NCI-H748 treated with DMSO at 0.1 percent for 48 hours (cell line): ENCODE data around the gene FAM98B.
"Not testable (repeated sequence)": the region's sequence is repeated elsewhere in the genome, so short reads cannot be mapped to it uniquely, and the experiment has no call there.

Experiments
- DNase-seq: peaks from one replicate; lab custom pipeline; 2025; lab: John Stamatoyannopoulos, UW

Gene FAM98B

DNA sequence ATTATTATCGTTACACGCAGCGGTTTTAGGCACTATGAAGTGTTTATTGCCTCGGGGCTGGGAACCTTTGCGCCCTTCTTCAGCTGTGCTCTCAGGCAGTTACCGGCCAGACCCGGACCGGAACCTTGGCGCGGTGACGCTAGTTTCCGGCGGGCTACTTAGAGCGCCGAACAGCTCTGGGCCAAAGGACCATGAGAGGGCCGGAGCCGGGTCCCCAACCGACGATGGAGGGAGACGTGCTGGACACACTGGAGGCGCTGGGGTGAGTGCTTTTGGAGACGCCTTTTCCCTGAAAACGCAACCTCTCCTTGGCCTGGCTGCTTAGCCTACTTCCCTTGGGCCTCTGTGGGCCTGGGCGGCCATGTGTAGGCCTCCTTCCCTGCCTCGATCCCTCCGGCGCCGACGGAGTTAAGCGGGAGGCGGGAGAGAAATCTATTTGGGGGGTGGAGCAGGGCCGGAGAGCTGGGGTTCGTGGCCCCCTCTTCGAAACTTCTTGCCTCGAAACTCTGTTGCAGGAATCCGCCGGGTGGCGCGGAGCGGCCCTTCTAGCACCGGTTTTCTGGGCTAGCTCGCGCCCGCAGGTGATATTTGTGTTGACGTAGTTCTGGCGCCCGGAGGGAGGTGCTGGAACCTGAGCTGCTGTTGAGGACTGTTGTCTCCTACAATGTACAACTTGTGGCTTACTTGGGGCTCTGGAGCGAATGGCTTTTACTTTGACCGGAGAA, at the start of gene FAM98B:
Gene FAM98B (plus strand): TSS at position 157 of the 725 bp plus-strand sequence. CDS start 35 bp downstream, at position 192.
- peak; percentile 52 for DNase-seq

DNA sequence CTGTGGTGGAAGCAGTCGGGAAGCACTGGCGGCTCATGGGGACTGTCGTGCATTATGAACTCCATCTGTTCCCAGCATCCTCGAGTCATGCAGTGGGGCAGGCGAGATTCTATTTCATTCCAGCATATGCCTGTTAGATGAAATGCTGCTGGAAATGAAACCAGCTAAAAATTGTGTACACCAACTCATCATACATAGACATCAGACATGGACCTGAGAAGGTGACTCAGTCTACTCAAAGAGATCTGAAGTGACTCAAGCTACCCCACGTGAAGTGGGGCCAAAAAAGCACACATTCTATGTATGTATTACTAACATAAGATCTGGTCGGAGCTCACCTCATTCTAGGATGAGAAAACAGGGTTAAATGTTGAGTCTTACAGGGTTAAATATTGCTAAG, 47.5 kb upstream of the FAM98B start:
- no peak for DNase-seq

DNA sequence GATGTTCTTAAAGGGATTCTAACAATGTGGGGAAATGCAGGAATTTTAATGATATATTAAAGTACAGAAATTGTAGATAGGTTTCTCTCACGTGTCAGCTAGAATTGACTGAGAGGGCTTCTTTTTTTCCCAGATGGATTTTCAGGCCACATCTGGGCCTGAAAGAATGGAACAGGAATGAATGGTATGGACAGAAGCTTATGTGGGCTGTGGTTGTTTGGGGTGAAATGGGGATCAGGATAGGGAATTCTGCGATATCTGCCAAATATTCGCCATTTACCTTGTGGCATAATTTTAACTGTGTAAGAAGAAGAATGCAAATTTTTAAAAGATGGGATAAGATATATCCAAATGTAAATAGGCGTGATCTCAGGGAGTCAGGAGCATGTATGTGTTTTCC, 45.4 kb upstream of the FAM98B start:
- DNase-seq, result no peak

DNA sequence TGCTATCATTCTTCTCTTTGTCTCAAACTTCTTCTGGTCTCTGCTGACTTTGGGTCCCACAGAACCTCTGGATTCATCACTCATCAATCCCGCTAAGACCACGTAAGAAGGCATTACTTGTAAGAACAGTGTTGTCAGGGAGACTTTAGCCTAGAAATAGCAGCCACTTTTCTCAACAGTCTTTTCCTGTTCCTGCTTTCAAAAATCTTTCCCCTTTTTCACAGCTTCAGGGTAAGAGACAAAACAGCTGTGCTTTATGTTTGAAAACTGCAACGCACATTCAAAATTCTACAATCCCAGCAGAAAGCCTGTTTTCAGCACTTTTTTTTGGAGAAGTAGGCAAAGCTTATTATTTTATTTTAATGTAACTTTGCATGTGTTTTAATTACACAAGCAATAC, 42.0 kb upstream of the FAM98B start:
- DNase-seq, result no peak

- no peak for DNase-seq
These were observed 41.5 kb upstream of the FAM98B start for GRCh38 chr15:38412466-38412865.

DNA sequence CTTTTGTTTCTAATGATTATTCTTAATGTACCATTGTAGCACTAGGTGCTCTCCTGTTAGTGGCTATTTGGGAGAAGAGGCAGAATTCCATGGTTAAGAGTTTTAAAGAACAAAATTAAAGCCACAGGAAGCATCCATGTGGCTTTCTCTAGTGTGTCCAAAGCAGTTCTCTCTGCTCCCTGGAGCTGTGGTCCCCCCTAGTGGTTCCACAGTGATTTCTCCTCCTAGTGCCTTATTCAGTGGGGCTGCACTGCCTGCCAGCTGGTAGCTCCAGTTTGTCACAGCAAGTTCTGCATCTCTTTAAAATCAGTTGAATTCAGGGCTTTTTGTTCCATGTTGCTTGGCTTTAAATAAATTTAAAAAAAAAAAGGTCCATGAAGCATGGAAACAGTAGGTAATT, 39.6 kb upstream of the FAM98B start:
- no peak for DNase-seq

DNA sequence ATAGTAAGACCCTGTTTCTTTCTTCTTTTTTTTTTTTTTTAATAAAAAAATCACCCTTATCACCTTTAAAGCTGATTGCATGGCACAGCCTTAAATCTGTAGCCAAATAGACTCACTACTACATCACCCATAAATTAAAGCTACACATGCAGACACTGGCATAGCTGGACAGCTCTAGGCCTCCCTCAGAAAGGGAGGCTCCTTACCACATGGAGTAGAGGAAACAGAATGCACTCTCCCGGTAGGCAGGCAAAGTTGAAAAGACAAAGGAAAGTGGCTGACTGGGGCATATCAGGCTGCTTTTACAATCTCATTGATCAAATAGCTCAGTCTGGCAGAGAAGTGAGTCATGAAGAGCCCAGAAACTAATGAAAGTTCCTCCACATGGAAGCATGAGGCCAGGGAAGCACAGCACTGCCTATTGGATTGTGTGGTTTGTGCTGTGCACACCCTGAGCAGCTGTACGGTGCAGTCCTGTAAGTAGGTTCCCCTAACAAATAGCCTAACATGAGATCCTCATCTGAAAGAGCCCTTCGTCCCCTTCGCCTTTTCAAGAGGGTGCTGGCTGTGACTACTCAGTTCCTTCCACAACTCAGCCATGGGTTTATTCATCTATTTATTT, 32.7 kb upstream of the FAM98B start:
- DNase-seq, result no peak

GRCh38 chr15:38424101-38424552, 29.8 kb upstream of the FAM98B start:
- no peak for DNase-seq

DNA sequence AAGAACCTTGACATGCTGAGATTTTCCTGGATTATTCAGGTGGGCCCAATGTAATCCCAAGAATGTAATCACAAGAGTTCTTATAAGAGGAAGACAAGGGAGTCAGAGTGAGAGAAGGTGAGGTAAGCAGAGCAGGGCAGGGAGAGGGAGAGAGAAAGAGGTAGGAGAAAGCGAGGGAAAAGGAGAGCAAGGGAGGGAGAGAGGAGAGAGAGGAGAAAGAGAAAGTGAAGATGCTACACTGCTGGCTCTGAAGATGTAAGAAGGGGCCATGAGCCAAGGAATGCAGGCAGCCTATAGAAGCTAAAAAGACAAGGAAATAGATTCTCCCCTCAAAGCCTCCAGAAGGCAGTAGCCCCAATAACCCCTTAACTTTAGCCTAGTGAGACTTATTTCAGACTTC, 28.7 kb upstream of the FAM98B start:
- DNase-seq, result no peak

GRCh38 chr15:38427380-38427779, 26.5 kb upstream of the FAM98B start:
- DNase-seq, result no peak

DNA sequence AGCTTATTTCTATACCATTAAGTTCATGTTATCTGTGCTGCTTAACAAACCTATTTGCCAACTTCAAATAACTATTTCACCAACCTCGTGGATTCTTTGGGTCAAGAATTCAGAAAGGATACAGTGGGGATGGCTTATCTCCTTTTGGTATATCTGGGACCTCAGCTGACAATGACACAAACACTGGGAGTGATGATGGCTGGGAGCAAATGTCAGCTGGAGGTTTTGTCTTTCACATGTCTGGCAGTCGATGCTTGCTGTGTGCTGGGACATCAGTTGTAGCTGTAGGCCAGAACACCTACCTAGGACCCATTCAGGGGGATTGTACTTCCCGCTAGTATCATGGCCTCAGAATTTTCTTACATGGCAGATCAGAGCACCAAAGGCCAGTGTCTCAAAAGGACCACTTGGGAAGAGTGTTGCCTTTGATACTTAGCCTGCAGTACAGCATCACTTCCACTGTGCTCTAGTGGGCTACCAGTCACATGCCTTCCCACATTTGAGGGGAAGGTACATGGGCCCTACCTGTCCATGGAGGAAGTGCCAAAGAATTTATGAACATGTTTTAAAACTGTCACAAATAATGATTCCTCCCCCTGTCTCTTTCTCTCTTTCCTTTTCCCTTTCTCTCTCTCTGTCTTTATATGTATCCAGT, 23.7 kb upstream of the FAM98B start:
- DNase-seq, result no peak

GRCh38 chr15:38436993-38437392, 16.9 kb upstream of the FAM98B start:
- no peak for DNase-seq

- not testable (repeated sequence) for DNase-seq
These were observed 16.3 kb upstream of the FAM98B start for GRCh38 chr15:38437603-38438002.

GRCh38 chr15:38438031-38438986, 15.6 kb upstream of the FAM98B start:
- DNase-seq, result no peak

- peak; percentile 71 for DNase-seq
These were observed 13.4 kb upstream of the FAM98B start for GRCh38 chr15:38440353-38441129.

- no peak for DNase-seq
These were observed 12.8 kb upstream of the FAM98B start for GRCh38 chr15:38441130-38441519.

- no peak for DNase-seq
These were observed 766 bp downstream of the FAM98B start for GRCh38 chr15:38454696-38455090.

GRCh38 chr15:38455092-38455491, 1.2 kb downstream of the FAM98B start:
- DNase-seq, result no peak

- DNase-seq, result no peak
These were observed 4.7 kb downstream of the FAM98B start for GRCh38 chr15:38458646-38459045.

DNA sequence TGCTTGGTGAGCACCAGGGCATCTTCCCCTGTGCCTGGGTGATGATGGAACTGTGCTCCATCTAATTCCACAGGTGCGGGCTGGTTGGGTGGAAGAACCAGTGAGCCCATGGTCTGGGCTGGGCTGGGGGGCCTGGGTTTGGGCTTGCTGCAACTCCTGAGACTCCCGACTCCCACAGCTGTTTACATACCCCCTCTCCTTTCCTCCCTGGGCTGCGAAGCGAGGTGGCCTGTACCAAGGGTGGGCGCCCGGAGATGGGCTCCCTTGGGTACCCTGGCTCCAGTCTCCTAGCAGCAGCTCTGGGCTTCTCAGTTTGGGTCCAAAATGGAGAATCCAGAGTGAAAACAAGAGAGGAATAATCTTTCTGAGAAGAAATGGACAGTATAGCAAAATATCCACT, 5.6 kb downstream of the FAM98B start:
- DNase-seq, result no peak

DNA sequence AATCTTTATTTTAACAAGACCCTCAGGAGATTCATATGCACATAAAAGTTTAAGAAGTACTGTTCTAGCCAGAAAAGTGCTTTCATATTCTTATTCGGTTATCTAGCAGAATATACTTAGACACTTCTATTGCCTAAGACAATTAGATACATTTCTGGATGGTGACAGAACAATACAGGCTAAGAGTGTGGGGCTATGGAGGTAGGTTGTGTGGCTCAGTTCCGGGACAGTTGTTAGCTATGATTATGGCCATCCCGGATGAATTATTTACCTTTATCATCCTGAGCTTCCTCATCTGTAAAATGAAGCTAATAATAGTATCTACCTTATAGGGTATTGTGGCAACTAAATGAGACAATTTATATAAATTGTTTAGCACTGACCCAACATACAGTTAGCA, 6.6 kb downstream of the FAM98B start:
- DNase-seq, result no peak
